Measurements from ENCODE around the gene BTNL3. TPM values are rescaled to one million over a fixed set of nuclear protein-coding genes. Genes with fewer than 3 reads are reported as not detected.
A peak's percentile ranks its signal among the peaks of the same experiment; 100 is the strongest.

BTNL3 gene
- total RNA-seq (under 1 TPM in 1 of 2 donors, not detected in 1; 0.42 TPM), polyA plus RNA-seq (ENCODE audit: insufficient read length in 6 of 6) (under 1 TPM in 3 of 6 donors, not detected in 3; 0.08 to 0.31 (median 0.09) TPM)
- long read RNA-seq, donor 1, result 0 reads
- long read RNA-seq, donor 2, result 0 reads
- long read RNA-seq, donor 3, result 0 reads
- long read RNA-seq, donor 4, result 0 reads
- long read RNA-seq, donor 5, result 0 reads
- long read RNA-seq, donor 6, result 0 reads
- long read RNA-seq, donor 7, result 0 reads
- long read RNA-seq, donor 8, result 0 reads
- long read RNA-seq, donor 9, result 0 reads
- long read RNA-seq, donor 10, result 0 reads
- long read RNA-seq, donor 11, result 0 reads
- long read RNA-seq, donor 12, result 0 reads

DNA sequence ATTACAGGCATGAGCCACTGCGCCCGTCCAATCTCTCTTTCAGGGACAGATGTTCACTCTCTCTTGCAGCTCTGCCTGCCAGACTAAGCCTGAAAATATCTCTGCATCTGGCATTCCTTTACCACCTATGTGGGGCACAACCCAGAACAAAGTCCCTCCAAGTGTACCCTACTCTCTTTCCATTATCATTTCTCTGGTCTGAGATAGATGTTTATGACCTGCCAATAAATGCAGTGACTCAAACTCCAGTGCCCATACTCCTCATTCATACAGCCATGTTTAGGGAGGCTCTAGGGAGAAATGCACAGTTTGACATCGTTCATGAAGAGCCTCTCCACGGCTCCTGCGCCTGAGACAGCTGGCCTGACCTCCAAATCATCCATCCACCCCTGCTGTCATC lies at the start of gene BTNL3:
Gene BTNL3, plus strand, starts transcription at position 255 of the 400 bp plus-strand sequence. CDS start 183 bp downstream, outside the sequence.
- Histone ChIP-seq H3K4me3 (no peak within 1 kb of the TSS), H3K27me3 (no peaks in the 10 kb centered on the region), H3K36me3 (no peaks in the 10 kb centered on the region), H3K27ac (no peak within 1 kb of the TSS), H3K9me3 (no peaks in the 10 kb centered on the region), H3K4me1 (no peaks in the 10 kb centered on the region)
- no peak for TF ChIP-seq CTCF (IDR thresholded peaks at IDR 0.05)
- intact Hi-C loops (cut with DNase I), result no loop called here
- DNase-seq (no peak), ATAC-seq (no peak)

GRCh38 chr5:180950291-180950949 lies 38.2 kb upstream of the BTNL3 start:
- Histone ChIP-seq H3K4me1 (no peaks in the 10 kb centered on the region), H3K36me3 (no peaks in the 10 kb centered on the region), H3K27me3 (no peaks in the 10 kb centered on the region), H3K4me3 (no peak overlapping the region), H3K9me3 (no peaks in the 10 kb centered on the region), H3K27ac (no peak overlapping the region)
- intact Hi-C loops (cut with DNase I), result no loop called here
- ATAC-seq (peak; percentile 50), DNase-seq (no peak)
- no peak for TF ChIP-seq CTCF (IDR thresholded peaks at IDR 0.05)

DNA sequence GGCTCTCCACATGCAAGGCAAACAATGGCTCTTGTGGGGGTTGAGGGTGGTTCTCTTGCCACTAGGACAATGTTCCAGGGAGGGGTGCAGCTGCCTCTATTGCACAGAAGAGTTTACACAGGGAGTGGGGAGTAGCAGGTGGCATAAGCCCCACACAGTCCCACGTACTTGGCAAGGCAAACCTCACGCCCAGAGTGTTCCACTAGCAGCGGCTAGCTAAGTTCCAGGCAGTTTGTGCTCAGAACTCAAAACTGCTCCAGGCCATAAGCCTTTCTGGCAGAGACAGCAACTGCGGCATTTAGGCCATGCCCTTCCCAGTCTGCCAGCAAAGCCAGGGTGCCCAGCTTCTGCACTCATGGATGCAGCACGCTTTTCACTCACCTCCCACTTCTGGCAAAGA lies 29.0 kb upstream of the BTNL3 start:
- H3K9me3 ChIP-seq, result no peaks in the 10 kb centered on the region
- no peak overlapping the region for H3K27ac ChIP-seq
- no peak overlapping the region for H3K4me3 ChIP-seq
- ATAC-seq (no peak), DNase-seq (no peak)
- intact Hi-C loops (cut with DNase I), result no loop called here
- no peaks in the 10 kb centered on the region for H3K36me3 ChIP-seq
- no peaks in the 10 kb centered on the region for H3K27me3 ChIP-seq
- H3K4me1 ChIP-seq, result no peaks in the 10 kb centered on the region
- TF ChIP-seq CTCF (IDR thresholded peaks at IDR 0.05), result no peak

- no peaks in the 10 kb centered on the region for H3K27me3 ChIP-seq
- no peaks in the 10 kb centered on the region for H3K4me1 ChIP-seq
- H3K9me3 ChIP-seq, result no peaks in the 10 kb centered on the region
- H3K27ac ChIP-seq, result no peak overlapping the region
- DNase-seq (no peak), ATAC-seq (no peak)
- H3K4me3 ChIP-seq, result no peak overlapping the region
- no peak for TF ChIP-seq CTCF (IDR thresholded peaks at IDR 0.05)
- no peaks in the 10 kb centered on the region for H3K36me3 ChIP-seq
- intact Hi-C loops (cut with DNase I), result no loop called here
These were observed 28.4 kb upstream of the BTNL3 start for GRCh38 chr5:180960209-180960608.

- Histone ChIP-seq H3K9me3 (no peaks in the 10 kb centered on the region), H3K36me3 (no peaks in the 10 kb centered on the region), H3K4me1 (no peaks in the 10 kb centered on the region), H3K27ac (no peak overlapping the region), H3K4me3 (no peak overlapping the region), H3K27me3 (no peaks in the 10 kb centered on the region)
- intact Hi-C loops (cut with DNase I), result no loop called here
- ATAC-seq (no peak), DNase-seq (no peak)
- no peak for TF ChIP-seq CTCF (IDR thresholded peaks at IDR 0.05)
These were observed 19.2 kb upstream of the BTNL3 start for GRCh38 chr5:180969406-180969805.

All from left lung (tissue), 14 donors.